ENCODE measurements around the gene CD300C.

GRCh38 chr17:74546586-74546985, 671 bp upstream of the CD300C start:
- TF ChIP-seq CTCF (IDR thresholded peaks at IDR 0.05) (no peak), ZFX (IDR thresholded peaks at IDR 0.05; ENCODE audit: borderline replicate concordance) (no peak)

All from 22Rv1 (cell line).